Jurkat, Clone E6-1 (cell line): ENCODE measurements around the gene RUNX2.

ENCODE experiments used
- DNase-seq: peaks from one replicate; pipeline ENCODE4 v3.0.0-alpha.2; 2011; ENCODE audit warnings: low read depth, low spot score
- H3K4me3 ChIP-seq: 2 replicates; pipeline ENCODE4 v1.5.1; 2011; ENCODE audit warnings: mild to moderate bottlenecking, low read length, control low read depth, moderate library complexity

RUNX2 gene

DNA sequence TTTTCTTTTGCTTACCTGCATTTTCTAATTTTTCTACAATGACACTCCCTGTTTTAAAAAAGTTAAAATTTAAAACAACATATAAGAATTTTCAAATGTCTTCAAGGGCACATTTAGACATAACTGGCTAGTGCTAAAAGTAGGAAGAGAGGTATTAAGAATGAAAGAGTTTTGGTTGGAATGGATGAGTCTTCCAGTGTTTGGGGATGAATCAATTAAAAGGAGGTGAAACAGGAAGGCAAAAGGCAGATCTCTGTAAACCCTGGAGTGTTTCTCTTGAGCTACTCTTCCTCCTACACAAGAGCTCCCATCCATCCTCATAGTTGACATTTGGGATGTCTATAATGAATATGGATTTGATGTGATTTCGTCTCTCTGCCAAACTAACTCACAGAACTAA, 288.1 kb downstream of the RUNX2 start:
- no peak for DNase-seq

DNA sequence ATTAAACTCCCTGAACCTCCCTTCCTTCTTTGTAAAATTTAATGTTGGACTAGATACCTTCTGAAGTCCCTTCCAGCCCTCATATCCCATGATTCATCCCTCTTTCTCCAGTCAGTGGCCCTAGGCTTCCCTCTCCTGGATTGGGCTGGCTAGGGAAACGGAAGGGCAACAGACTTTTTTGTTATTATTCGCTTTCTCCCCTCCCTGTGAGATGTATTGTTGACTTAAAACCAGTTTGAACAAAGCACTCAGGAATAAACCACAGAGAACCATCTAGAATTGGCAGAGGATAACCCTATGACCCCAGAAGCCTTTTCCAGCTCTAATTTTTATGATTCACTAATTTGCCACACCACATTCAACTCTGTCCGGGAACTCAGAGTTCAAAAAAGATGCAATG, 289.3 kb downstream of the RUNX2 start:
- DNase-seq: no peak
- no peak overlapping the region for H3K4me3 ChIP-seq

More for the DNA sequence above, 288.1 kb downstream of the RUNX2 start:
- no peak overlapping the region for H3K4me3 ChIP-seq

DNA sequence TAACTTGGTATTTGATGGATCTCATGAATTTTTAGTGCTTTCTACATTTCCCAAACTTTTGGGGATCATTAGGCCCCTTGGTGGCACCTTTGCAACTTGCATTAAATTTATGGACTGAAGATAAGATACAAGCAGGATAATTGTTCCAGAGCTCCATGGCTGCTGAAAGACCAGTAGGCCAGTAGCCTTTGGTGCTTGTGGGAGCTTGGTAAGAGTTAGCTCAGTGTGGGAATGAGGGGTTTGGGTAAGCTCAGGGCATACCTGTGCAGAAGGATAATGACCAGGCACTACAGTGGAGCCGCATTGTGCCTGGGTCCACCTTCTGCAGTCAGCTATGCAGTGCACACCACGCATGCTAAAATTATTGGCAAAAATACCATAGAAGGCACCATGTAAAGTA, 290.1 kb downstream of the RUNX2 start:
- no peak overlapping the region for H3K4me3 ChIP-seq
- DNase-seq: no peak

DNA sequence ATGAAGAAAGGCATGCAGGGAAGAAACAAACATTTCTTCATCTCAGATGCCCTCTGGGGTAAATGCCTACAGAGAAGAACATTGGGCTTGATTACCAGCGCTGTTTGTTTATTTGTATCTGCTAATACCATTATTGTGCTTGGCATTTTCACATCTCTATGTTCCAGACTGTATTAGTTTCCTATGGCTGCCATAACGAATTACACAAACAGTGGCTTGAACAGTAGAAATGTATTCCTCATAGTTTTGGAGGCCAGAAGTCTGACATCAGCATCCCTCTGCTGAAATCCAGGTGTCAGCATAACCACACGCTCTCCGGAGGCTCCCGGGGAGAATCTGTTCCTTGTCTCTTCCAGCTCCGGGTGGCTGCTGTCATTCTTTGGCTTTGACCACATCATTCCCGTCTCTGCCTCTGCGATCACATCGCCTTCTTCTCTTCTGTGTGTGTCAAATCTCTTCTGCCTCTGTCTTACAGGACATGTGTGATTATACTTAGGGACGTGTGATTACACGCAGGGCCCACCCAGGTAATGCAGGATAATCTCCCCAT, 291.2 kb downstream of the RUNX2 start:
- H3K4me3 ChIP-seq: no peak overlapping the region

DNA sequence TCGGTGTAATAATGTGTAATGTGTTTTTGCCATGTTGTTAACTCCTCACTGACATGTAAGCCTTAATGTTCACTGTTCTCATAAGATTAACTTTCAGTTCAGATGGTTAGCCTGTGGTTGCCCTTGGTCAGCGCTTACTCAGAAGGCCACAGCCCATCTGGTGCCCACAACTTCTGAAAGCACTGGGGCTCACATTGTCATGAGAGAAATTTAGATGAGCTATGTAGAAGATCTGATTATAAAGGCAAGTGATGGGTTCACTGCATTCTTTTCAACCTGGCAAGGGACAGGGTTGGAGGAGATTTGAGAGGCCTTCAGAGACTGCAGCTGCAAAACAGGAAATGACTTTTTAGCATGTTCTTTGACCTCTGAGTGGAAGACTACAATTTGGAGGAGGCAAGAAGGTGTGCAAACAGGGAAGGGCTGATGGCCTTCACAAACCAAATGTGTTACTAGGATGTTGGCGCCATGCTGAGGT, 291.9 kb downstream of the RUNX2 start:
- peak; percentile 26 for DNase-seq
- no peak overlapping the region for H3K4me3 ChIP-seq

More for the DNA sequence above, 291.2 kb downstream of the RUNX2 start:
- no peak for DNase-seq

DNA sequence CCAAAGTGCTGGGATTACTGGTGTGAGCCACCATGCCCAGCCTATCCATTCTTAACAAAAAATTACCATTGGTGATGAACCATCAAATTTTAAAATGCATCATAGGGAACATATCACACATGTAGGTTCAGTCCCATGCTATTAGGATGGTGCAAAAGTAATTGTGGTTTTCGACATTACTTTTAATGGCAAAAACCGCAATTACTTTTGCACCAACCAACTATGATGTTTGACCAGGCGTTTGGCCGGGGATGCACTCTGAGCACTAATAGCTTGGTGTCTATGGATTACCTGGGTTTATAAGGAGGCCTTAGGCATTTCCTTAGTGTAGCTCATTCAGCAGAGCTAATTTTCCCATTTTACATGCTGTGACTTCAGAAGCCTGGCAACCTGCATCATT, 296.1 kb downstream of the RUNX2 start:
- H3K4me3 ChIP-seq: no peak overlapping the region
- DNase-seq: no peak

DNA sequence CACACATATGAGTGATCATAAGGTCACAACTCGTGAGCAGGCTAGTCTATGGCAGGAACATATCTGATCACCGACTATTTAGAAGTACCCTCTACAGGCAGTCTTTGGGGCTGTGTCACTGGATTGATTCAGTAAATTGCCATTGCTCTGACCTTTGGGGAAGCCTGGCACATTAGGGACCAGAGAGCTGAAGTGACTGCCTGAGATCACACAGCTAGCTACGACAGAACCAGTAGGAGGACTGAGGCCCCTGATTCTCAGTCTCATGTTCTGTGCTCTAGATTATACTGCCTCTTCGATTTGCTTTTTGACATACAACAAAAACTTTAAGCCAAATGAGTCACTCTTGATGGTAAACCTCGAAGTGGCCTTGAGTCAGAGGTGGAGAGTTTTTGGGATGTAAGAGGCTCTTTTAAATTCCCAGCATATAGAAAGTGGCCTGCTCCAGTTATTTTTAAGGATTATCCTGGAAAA, 297.1 kb downstream of the RUNX2 start:
- H3K4me3 ChIP-seq: no peak overlapping the region
- DNase-seq: no peak

DNA sequence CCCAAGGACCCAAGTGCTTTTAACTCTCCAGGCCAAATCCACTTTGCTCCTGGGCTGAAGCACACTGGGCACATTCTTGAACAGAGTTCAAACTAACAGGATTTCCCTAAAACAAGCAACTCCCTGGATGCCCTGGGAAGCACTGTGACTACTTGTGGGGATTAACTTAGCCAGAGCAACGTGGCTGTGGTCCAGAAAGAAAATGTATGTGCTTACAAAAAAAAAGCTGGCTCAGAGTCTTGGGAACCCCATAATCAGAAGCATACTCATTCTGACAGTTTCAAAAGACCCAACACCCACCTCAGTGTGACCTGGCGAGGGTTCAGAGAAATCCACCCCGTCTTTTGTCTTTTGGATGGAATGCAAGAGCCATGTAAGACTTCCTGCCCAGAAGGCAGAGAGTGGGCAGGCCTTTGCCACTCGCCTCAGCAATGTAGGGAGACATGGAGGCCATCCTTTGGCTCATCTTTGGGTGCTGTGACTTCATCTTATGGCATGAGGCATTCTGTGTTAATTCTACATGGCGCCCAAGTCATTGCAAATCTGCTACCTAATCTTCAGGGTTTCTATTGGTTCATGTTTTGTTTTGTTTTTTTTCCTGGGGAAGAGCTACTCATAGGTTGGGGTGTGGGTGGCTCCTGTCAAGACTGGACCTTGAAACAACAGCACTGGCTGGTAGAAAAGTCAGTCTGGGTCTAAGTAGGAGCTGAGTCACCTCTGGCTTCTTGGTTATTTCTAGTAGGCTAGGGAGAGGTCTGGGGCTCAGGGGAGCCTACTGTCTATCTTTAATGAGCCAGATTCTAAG, 298.2 kb downstream of the RUNX2 start:
- no peak for DNase-seq

DNA sequence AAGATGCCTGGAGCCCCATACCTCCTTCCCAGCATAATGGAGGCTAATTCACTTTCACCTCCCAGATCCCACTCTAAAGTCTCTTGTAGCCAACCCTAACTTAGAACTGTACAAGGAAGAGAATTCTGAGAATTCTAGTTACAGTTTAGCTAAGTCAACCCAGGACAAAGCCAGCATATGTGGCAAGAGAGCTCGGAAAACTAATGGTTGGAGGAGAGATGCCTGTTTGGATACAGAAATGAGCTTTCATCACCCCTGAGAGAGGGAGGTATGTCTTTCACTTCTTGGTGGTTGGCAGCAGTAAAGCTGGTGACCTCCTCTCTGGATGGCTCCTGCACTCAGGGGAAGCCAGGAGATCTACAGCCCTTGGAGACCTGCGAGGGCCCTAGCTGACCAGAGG, 302.2 kb downstream of the RUNX2 start:
- DNase-seq: no peak
- no peak overlapping the region for H3K4me3 ChIP-seq

More for the DNA sequence above, 298.2 kb downstream of the RUNX2 start:
- H3K4me3 ChIP-seq: no peak overlapping the region

DNA sequence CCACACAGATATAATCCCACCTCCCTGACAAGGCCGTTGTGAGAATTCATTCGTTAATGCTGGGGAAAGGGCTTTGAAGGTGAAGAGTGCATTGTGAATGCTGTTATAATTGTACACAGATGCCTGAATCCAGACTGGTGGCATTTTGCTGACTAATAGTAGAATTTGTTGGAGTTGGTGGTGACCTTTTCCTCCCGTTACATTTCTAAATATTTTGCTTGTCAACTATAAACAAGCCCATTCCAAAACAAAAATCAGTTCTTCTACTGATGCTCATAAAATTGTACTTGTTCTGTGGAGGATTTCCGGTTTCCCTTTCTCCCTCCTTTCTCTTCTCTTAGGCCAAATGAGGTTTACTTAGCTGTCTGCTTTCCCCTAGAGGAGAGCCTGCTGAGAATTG, 302.7 kb downstream of the RUNX2 start:
- H3K4me3 ChIP-seq: no peak overlapping the region
- no peak for DNase-seq

DNA sequence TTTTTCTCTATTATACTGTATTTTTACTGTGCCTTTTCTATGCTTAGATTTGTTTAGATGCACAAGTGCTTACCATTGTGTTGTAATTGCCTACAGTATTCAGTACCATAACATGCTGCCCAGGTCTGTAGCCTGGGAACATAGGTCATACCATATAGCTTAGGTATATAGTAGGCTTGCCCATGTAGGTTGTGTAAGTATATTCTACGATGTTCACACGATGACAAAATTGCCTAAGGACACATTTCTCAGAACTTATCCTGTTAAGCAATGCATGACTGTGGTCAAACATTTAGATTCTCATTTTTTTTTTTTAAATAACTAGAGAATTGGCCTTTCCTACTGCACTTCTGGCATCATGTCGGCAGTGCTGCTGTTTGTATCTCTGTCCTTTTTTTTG, 303.3 kb downstream of the RUNX2 start:
- no peak overlapping the region for H3K4me3 ChIP-seq
- DNase-seq: no peak

DNA sequence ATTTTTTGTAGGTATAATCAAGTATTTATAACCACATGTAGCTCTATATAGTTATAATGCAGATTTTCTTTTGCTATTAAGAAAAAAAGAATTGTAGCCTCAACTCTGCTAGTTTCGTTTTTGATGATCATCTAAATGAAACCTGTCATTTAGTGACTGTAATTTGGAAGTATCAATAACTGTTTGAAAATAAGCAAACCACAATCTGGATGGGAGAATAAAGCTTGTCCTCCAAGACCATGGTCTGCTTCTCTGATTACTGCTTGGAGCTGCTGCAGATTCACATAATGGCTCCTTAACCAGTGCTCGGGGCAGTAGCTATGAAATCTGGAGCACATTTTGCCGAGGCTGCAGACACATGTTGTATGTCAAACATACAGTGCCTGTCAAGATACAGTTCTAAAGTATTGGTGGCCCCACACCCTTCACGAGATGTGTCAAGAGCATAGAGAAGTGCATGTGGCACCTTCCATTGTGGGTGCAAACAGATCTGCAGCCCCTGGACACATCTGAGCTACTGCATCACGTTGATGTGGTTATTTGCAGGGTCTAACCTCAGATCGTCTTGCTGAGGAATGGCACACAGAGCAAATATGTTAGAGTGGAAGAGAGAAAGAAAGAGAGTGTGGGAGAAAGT, 305.3 kb downstream of the RUNX2 start:
- H3K4me3 ChIP-seq: no peak overlapping the region
- no peak for DNase-seq

DNA sequence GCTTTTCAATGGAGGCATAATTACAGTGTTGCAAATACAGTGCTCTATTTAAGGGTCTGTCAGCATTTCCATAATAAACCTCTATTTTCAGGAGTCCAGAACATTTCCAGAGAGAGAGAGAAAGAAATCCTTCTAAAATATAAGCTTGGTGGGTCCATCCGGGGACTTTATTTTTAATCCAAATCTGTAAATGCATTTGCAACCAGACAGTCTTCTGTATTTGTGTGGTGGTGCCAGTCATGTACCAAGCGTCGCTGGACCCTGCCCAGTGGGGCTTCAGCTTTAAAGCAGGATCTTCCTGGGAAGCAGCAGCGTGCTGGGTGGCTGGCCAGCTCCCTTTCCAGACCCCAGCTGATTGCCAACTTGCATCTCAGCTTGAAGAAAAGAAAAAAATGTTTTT, 306.1 kb downstream of the RUNX2 start:
- DNase-seq: no peak
- no peak overlapping the region for H3K4me3 ChIP-seq

DNA sequence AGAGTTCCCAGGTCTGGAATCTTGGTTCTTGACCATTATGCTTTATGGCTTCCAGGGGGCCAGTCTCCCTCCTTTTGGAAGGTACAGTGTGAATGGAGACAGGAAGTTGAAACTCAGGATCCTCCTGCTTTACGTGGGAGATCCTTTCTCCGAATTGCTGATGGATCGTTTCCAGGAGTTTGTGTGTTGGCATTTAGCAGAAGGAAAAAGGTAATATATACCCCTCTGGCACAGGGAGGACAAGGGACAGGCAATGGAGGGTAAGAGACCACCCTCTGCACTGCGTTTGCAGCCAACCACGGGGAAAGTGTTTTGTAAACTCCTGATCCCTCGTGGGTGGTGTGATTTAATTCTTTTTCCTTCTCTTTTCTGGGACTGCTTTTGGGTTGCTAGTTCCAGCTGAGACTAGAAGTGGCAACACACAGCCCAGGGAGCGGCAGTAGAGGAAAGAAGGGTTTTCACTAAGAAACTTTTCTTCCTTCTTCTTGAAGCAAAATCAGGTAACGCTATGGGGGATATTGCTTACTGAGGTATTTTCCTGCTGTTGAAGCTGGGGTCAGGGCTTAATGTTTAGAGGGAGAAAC, 307.2 kb downstream of the RUNX2 start:
- no peak for DNase-seq
- no peak overlapping the region for H3K4me3 ChIP-seq

DNA sequence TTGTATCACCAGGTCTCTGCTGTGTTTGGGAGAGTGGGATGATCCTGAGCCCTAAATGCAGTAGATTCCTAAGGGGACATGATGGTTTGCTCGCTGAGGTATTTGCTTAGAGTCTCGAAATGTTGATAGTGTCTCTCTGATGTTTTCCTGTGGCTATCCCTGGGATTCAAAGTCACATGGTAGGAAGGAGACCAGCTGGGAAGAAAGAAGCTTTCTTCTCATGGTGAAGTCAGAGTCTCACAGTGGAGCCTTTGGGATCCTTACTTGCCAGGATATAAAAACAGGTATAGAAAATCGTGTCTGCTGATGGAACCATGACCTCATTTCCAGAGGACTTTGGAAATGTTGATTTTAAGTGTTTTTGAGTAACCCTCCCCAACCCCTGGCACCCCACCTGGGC, 308.9 kb downstream of the RUNX2 start:
- DNase-seq: no peak
- H3K4me3 ChIP-seq: no peak overlapping the region

DNA sequence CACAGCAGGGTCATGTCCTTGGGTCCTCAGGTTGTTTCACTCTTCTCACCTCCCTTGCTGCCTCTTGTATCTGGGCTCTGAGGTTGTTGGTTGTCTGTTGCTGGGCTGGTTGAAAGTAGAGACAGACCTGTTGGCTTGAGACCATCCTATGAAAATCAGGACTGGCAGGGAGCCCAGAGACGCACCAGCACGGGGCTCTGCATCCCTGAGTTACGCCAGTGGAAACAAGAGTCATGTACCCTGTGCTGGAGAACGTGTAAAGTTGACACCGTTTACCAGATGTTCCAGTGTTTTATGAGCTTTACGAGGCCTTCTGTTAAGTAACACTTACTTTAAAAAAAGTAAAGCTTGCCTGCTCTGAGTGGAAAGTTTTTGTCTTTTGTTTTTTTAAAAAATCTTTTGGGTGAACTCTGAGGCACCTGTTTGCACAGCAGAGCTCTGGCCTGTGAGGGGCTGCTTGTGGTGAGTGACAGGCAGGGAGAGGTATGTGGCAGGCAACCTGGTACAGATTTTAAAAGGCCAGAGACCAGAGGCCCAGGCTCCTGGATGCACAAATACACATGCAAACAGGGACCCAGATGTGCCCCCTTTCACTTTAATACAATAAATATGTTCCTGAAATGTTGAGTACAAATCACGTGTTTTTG, 309.6 kb downstream of the RUNX2 start:
- H3K4me3 ChIP-seq: no peak overlapping the region

DNA sequence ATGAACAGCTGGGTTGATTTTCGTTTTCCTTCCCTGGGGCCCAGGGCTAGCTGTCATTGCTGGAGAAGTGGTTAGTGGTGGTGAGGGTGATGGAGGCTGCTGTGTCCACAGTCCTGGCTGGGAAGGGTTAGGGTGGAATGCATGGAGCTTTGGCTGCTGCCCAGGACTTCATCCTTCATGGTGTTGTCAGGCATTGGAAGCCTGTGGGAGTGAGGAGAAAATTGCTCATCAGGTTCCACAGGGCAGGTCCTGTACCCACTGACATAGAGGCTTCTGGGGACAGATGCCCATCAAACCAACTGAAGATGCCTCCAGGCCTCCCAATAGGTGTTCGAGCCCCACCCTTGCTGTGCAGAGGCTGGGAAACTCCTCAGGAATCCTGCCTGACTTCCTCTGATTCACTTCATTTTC, 312.0 kb downstream of the RUNX2 start:
- H3K4me3 ChIP-seq: no peak overlapping the region
- DNase-seq: no peak

More for the DNA sequence above, 309.6 kb downstream of the RUNX2 start:
- no peak for DNase-seq

DNA sequence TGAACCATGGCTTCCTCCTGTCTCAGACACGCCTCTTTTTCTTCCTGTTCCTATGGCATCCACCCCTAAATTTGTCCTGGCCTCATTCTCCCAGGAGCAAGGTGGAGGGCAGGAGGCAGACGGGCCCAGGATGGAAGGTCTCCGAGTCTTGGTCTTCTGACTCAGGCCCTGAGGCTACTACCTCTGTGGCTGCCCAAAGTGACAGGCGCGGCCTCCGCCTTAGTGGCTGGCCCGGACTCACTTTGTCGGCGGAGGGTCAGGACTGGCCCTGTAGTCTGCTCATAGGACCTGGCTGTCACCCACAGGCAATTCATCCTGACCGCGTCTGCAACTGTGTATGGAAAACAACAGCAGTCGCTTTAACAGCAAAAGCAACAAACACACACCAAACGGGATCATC, 312.7 kb downstream of the RUNX2 start:
- no peak overlapping the region for H3K4me3 ChIP-seq
- no peak for DNase-seq

DNA sequence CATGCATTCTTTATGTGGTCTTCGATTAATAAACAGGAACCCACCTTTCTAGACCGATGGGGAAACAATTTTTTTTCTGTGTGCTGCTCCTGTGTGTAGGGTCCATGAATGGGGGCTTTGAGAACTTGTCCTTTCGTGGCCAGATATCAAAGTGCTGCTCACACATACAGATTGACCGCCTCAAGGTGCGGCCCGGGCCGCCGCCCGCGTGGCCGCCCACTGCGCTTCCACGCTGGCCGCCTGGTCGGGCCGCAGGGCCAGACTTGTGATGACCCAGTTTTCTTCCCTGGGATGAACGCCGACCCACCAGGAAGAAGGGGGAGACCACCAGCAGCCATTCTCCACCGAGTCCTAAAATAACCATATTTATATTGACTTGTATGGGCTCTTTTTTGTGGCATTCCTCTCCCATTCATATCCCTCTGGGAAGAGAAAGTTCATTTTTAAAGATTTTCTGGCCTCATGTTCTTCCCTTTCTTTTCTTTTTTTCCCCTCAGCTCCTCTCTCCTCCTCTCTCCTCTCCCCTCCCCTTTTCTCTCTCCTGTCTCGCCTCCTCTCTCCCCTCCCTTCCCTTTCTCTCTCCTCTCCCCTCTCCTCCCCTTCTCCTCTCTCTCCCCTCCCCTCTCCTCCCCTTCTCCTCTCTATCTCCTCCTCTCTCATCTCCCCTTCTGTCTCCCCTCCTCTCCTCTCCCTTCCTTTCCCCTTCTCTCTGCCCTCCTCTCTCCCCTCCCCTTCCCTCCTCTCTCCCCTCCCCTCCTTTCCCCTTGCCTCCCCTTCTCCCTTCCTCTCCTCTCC, 314.4 kb downstream of the RUNX2 start:
- no peak overlapping the region for H3K4me3 ChIP-seq
- no peak for DNase-seq
